ENCODE results near the gene PPM1M.

Gene PPM1M

DNA sequence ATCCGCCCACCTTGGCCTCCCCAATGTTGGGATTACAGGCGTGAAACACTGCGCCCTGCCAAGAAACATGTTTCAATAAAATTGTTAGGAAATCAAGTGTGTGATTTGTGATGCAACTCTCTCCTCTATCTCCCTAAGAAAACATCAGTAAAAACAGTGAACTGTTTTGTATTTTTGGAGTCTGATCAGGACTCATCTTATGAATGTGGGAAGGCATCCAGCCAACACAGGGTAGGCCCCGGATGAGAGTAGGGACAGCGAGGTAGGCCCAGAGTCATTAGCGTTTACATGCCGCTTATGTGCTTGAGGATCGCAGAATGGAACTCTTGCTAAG lies 41.2 kb downstream of the PPM1M start:
- peak overlapping the region; percentile 96 for H3K27ac ChIP-seq (ENCODE audit: extremely low read depth, low read depth, low read length)

DNA sequence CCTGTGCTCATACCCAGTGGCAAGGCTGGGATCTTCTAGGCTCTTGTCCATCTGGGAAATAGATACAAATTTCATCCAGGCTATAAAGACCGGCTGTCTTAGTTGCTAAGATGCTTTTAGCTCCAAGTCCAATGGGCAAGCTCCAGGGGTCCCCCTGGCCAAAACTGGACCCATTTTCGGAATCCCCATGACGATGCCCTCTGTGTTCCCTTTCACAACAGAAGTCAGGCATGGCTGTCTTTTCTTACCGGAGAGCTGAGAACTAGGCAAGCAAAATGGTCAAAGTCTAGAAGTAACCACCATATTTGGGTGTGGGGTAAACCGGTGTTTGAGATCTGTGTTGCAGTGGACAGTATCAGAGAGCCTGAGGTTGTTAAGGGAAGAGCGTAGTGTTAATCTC lies 43.1 kb downstream of the PPM1M start:
- Histone ChIP-seq H3K36me3 (ENCODE audit: control insufficient read depth in 2 of 2, insufficient read depth in 1 of 2, low read length in 2 of 2) (peaks cover 0 to 22% of the 10 kb centered on the region in 2 experiments; a peak in 1 of 3 replicates), H3K9me3 (ENCODE audit: control insufficient read depth, insufficient read depth, low read depth, low read length) (no peaks in the 10 kb centered on the region), H3K4me1 (ENCODE audit: control insufficient read depth, insufficient read depth, low read length) (no peaks in the 10 kb centered on the region), H3K4me3 (ENCODE audit: low read depth, low read length) (peak overlapping the region; percentile 100), H3K27ac (ENCODE audit: extremely low read depth, low read depth, low read length) (no peak overlapping the region)
- CTCF ChIA-PET, result interaction anchor here (0.7 to 1.5 kb wide), 5 partner anchors 9 to 68 kb away, joined by 3 to 11 read pairs (median 4); no protein-coding TSS in a partner anchor
- POLR2A ChIA-PET, result interaction anchor here (2.7 kb wide), 1 partner anchor 10 kb away, joined by 23 read pairs; the partner anchor contains the start of gene WDR82
- TF ChIP-seq ZNF350 (tag by site-specific recombination; IDR thresholded peaks at IDR 0.05), result no peak
- no peak for TF ChIP-seq ZNF175 (tag by site-specific recombination; IDR thresholded peaks at IDR 0.05)
- no peak for TF ChIP-seq KLF16 (tag by site-specific recombination; IDR thresholded peaks at IDR 0.05)
- TF ChIP-seq ZNF223 (tag by site-specific recombination; IDR thresholded peaks at IDR 0.05), result no peak
- no peak for TF ChIP-seq ZNF138 (tag by site-specific recombination; IDR thresholded peaks at IDR 0.05; ENCODE audit: borderline replicate concordance)
- no peak for TF ChIP-seq ZBTB8A (tag by site-specific recombination; IDR thresholded peaks at IDR 0.05)
- TF ChIP-seq, protein P1, sequence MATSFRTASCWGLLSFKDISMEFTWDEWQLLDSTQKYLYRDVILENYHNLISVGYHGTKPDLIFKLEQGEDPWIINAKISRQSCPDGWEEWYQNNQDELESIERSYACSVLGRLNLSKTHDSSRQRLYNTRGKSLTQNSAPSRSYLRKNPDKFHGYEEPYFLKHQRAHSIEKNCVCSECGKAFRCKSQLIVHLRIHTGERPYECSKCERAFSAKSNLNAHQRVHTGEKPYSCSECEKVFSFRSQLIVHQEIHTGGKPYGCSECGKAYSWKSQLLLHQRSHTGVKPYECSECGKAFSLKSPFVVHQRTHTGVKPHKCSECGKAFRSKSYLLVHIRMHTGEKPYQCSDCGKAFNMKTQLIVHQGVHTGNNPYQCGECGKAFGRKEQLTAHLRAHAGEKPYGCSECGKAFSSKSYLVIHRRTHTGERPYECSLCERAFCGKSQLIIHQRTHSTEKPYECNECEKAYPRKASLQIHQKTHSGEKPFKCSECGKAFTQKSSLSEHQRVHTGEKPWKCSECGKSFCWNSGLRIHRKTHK (tag by site-specific recombination; IDR thresholded peaks at IDR 0.05), result no peak
- TF ChIP-seq, protein P2, sequence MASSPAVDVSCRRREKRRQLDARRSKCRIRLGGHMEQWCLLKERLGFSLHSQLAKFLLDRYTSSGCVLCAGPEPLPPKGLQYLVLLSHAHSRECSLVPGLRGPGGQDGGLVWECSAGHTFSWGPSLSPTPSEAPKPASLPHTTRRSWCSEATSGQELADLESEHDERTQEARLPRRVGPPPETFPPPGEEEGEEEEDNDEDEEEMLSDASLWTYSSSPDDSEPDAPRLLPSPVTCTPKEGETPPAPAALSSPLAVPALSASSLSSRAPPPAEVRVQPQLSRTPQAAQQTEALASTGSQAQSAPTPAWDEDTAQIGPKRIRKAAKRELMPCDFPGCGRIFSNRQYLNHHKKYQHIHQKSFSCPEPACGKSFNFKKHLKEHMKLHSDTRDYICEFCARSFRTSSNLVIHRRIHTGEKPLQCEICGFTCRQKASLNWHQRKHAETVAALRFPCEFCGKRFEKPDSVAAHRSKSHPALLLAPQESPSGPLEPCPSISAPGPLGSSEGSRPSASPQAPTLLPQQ (tag by site-specific recombination; IDR thresholded peaks at IDR 0.05), result no peak
- TF ChIP-seq, protein P3, sequence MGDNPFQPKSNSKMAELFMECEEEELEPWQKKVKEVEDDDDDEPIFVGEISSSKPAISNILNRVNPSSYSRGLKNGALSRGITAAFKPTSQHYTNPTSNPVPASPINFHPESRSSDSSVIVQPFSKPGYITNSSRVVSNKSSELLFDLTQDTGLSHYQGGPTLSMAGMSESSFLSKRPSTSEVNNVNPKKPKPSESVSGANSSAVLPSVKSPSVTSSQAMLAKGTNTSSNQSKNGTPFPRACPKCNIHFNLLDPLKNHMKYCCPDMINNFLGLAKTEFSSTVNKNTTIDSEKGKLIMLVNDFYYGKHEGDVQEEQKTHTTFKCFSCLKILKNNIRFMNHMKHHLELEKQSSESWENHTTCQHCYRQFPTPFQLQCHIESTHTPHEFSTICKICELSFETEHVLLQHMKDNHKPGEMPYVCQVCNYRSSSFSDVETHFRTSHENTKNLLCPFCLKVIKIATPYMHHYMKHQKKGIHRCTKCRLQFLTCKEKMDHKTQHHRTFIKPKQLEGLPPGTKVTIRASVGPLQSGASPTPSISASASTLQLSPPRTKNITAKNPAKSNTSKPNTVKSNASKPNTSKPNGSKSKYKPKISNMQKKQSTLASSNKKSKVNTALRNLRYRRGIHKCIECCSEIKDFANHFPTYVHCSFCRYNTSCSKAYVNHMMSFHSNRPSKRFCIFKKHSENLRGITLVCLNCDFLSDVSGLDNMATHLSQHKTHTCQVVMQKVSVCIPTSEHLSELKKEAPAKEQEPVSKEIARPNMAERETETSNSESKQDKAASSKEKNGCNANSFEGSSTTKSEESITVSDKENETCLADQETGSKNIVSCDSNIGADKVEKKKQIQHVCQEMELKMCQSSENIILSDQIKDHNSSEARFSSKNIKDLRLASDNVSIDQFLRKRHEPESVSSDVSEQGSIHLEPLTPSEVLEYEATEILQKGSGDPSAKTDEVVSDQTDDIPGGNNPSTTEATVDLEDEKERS (tag by site-specific recombination; IDR thresholded peaks at IDR 0.05), result no peak
- TF ChIP-seq, protein P4, sequence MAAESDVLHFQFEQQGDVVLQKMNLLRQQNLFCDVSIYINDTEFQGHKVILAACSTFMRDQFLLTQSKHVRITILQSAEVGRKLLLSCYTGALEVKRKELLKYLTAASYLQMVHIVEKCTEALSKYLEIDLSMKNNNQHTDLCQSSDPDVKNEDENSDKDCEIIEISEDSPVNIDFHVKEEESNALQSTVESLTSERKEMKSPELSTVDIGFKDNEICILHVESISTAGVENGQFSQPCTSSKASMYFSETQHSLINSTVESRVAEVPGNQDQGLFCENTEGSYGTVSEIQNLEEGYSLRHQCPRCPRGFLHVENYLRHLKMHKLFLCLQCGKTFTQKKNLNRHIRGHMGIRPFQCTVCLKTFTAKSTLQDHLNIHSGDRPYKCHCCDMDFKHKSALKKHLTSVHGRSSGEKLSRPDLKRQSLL (tag by site-specific recombination; IDR thresholded peaks at IDR 0.05), result no peak

More for the DNA sequence above, 41.2 kb downstream of the PPM1M start:
- Histone ChIP-seq H3K36me3 (ENCODE audit: control insufficient read depth in 2 of 2, insufficient read depth in 1 of 2, low read length in 2 of 2) (peaks cover 0 to 11% of the 10 kb centered on the region in 2 experiments; a peak in 1 of 3 replicates), H3K4me1 (ENCODE audit: control insufficient read depth, insufficient read depth, low read length) (no peaks in the 10 kb centered on the region), H3K9me3 (ENCODE audit: control insufficient read depth, insufficient read depth, low read depth, low read length) (no peaks in the 10 kb centered on the region), H3K4me3 (ENCODE audit: low read depth, low read length) (peak overlapping the region; percentile 100)
- ChIA-PET CTCF (interaction anchor here (0.8 kb wide), 1 partner anchor 9 kb away, joined by 3 read pairs; the partner anchor contains the start of gene WDR82), POLR2A (interaction anchor here (2.7 kb wide), 1 partner anchor 9 kb away, joined by 23 read pairs; the partner anchor contains the start of gene WDR82)
- no peak for TF ChIP-seq ZSCAN16 (tag by site-specific recombination; IDR thresholded peaks at IDR 0.05)
- TF ChIP-seq ZNF221 (tag by site-specific recombination; IDR thresholded peaks at IDR 0.05; ENCODE audit: borderline replicate concordance), result no peak
- TF ChIP-seq ZNF223 (tag by site-specific recombination; IDR thresholded peaks at IDR 0.05), result no peak
- TF ChIP-seq OSR2 (tag by site-specific recombination; IDR thresholded peaks at IDR 0.05), result no peak
- TF ChIP-seq, protein P1 (tag by site-specific recombination; IDR thresholded peaks at IDR 0.05), result no peak
- TF ChIP-seq HOXD13 (CRISPR knock-in tag; IDR thresholded peaks at IDR 0.05; ENCODE audit: borderline replicate concordance), result no peak
- TF ChIP-seq, protein P2 (tag by site-specific recombination; IDR thresholded peaks at IDR 0.05), result no peak
- TF ChIP-seq ZNF501 (tag by site-specific recombination; IDR thresholded peaks at IDR 0.05), result no peak
- TF ChIP-seq ZNF19 (tag by site-specific recombination; IDR thresholded peaks at IDR 0.05; ENCODE audit: low read depth), result no peak
- TF ChIP-seq ZNF138 (tag by site-specific recombination; IDR thresholded peaks at IDR 0.05; ENCODE audit: borderline replicate concordance), result no peak
- no peak for TF ChIP-seq ZNF514 (tag by site-specific recombination; IDR thresholded peaks at IDR 0.05)
- TF ChIP-seq ZNF792 (tag by site-specific recombination; IDR thresholded peaks at IDR 0.05), result no peak
- TF ChIP-seq, protein P5, sequence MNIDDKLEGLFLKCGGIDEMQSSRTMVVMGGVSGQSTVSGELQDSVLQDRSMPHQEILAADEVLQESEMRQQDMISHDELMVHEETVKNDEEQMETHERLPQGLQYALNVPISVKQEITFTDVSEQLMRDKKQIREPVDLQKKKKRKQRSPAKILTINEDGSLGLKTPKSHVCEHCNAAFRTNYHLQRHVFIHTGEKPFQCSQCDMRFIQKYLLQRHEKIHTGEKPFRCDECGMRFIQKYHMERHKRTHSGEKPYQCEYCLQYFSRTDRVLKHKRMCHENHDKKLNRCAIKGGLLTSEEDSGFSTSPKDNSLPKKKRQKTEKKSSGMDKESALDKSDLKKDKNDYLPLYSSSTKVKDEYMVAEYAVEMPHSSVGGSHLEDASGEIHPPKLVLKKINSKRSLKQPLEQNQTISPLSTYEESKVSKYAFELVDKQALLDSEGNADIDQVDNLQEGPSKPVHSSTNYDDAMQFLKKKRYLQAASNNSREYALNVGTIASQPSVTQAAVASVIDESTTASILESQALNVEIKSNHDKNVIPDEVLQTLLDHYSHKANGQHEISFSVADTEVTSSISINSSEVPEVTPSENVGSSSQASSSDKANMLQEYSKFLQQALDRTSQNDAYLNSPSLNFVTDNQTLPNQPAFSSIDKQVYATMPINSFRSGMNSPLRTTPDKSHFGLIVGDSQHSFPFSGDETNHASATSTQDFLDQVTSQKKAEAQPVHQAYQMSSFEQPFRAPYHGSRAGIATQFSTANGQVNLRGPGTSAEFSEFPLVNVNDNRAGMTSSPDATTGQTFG (tag by site-specific recombination; IDR thresholded peaks at IDR 0.05; ENCODE audit: borderline replicate concordance), result no peak
- no peak for TF ChIP-seq ZNF677 (tag by site-specific recombination; IDR thresholded peaks at IDR 0.05)
- TF ChIP-seq, protein P6, sequence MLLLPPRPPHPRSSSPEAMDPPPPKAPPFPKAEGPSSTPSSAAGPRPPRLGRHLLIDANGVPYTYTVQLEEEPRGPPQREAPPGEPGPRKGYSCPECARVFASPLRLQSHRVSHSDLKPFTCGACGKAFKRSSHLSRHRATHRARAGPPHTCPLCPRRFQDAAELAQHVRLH (tag by site-specific recombination; IDR thresholded peaks at IDR 0.05), result no peak
- TF ChIP-seq ZNF701 (tag by site-specific recombination; IDR thresholded peaks at IDR 0.05), result no peak
- TF ChIP-seq ZNF658 (tag by site-specific recombination; IDR thresholded peaks at IDR 0.05), result no peak
- TF ChIP-seq ZNF404 (tag by site-specific recombination; IDR thresholded peaks at IDR 0.05), result no peak
- no peak for TF ChIP-seq ZNF248 (tag by site-specific recombination; IDR thresholded peaks at IDR 0.05)
- TF ChIP-seq ZNF174 (tag by site-specific recombination; IDR thresholded peaks at IDR 0.05), result no peak

Data from HEK293 (cell line).